ENCODE data around the gene ARHGAP26.
A peak's percentile ranks its signal among the peaks of the same experiment; 100 is the strongest.

Gene ARHGAP26

GRCh38 chr5:142824391-142824790 is 54.2 kb downstream of the ARHGAP26 start:
- DNase-seq (ENCODE audit: low spot score): no peak
- no peak overlapping the region for H3K4me3 ChIP-seq
- TF ChIP-seq CTCF (IDR thresholded peaks at IDR 0.05): no peak
- no peak overlapping the region for H3K27ac ChIP-seq

GRCh38 chr5:142825378-142826089 is 55.4 kb downstream of the ARHGAP26 start:
- no peak for TF ChIP-seq CTCF (IDR thresholded peaks at IDR 0.05)
- DNase-seq (ENCODE audit: low spot score): no peak
- H3K27ac ChIP-seq: peak overlapping the region; percentile 35 to 43
- no peak overlapping the region for H3K4me3 ChIP-seq

- Histone ChIP-seq H3K27ac (peak overlapping the region in 1 of 2 donors; percentile 43), H3K4me3 (no peak overlapping the region)
- DNase-seq (ENCODE audit: low spot score): no peak
- TF ChIP-seq CTCF (IDR thresholded peaks at IDR 0.05): no peak
Measured at GRCh38 chr5:142826093-142826492, 55.9 kb downstream of the ARHGAP26 start.

- no peak overlapping the region for H3K4me3 ChIP-seq
- TF ChIP-seq CTCF (IDR thresholded peaks at IDR 0.05): no peak
- DNase-seq (ENCODE audit: low spot score): no peak
- H3K27ac ChIP-seq: peak overlapping the region in 1 of 2 donors; percentile 43
Measured at GRCh38 chr5:142826741-142827492, 56.7 kb downstream of the ARHGAP26 start.

GRCh38 chr5:142827934-142828576 is 57.9 kb downstream of the ARHGAP26 start:
- Histone ChIP-seq H3K27ac (no peak overlapping the region), H3K4me3 (no peak overlapping the region)
- TF ChIP-seq CTCF (IDR thresholded peaks at IDR 0.05): no peak
- DNase-seq (ENCODE audit: low spot score): no peak

- Histone ChIP-seq H3K4me3 (no peak overlapping the region), H3K27ac (no peak overlapping the region)
- no peak for DNase-seq (ENCODE audit: low spot score)
- no peak for TF ChIP-seq CTCF (IDR thresholded peaks at IDR 0.05)
Measured at GRCh38 chr5:142828797-142829535, 58.8 kb downstream of the ARHGAP26 start.
